RWPE1 (cell line): ENCODE data around the gene WDR45.

Experiments used
- CTCF ChIA-PET: fragments of 350-600 bp; sonication (Branson Sonifier 250); formaldehyde crosslinking; extraction: SDS; loops from one replicate; lab custom pipeline; 2021; lab: Yijun Ruan, JAX
- POLR2A ChIA-PET: fragments of 400-600 bp; formaldehyde crosslinking; extraction: SDS; loops from one replicate; lab custom pipeline; 2020; ENCODE audit warnings: antibody characterized with exemption; ENCODE audit not compliant: low non-redundant PET; lab: Yijun Ruan, JAX
- DNase-seq: peaks from one replicate; pipeline ENCODE4 v3.0.0; 2012; ENCODE audit warnings: low spot score
- H3K27ac ChIP-seq: fragments of 450-650 bp; 2 replicates; pipeline ENCODE4 v1.5.1; 2017
- CTCF ChIP-seq: fragments of 450-650 bp; conservative IDR thresholded peaks from 2 replicates; pipeline ENCODE4 v1.5.1; 2017; ENCODE audit warnings: low read depth, mild to moderate bottlenecking

Gene WDR45

GRCh38 chrX:49116716-49117115 is 37.0 kb upstream of the WDR45 start:
- ChIA-PET POLR2A (no interaction called here), CTCF (no interaction called here)
- no peak for DNase-seq
- TF ChIP-seq CTCF, result no peak
- H3K27ac ChIP-seq, result no peak overlapping the region

DNA sequence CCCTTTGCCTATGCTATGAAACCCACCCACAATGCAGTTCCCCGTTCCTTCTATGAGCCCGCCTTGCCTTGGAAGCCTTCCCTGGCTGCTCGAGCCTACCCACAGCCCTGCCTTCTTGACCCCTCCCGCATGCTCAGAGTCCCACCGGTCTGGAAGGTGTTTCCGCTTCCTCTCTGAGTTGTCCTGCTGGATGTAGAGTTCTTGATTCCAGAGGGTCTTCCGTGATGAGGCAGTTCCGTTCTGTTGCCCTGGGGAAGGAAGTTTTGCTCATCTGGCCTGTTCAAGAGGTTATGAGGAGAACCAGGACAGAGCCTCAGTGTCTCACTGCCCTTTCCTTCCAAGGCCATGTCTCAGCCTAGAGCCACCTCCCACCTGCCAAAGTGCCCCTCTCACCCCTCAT is 36.4 kb upstream of the WDR45 start:
- CTCF ChIA-PET, result no interaction called here
- TF ChIP-seq CTCF, result no peak
- H3K27ac ChIP-seq, result no peak overlapping the region
- no peak for DNase-seq
- POLR2A ChIA-PET, result no interaction called here

DNA sequence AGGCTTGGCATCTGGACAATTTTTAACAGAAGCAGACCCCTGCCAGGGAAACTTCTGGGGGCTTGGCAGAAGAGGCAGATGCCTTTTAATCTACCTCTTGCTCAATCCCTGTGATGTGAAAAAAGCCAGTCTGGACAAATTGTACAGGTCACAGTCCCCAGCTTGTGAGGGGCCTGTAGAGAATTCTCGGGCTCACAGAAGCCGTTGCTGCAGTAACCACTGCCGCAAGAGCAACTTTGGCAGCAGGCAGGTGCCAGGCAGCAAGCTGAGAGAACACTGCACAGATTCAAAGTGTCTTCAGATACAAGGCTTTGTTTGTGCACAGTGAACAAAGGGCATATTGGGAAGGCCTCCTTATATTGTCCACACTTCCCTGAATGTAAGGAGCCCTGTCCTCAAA is 32.1 kb upstream of the WDR45 start:
- TF ChIP-seq CTCF, result no peak
- H3K27ac ChIP-seq, result no peak overlapping the region
- CTCF ChIA-PET, result no interaction called here

GRCh38 chrX:49110417-49110816 is 30.7 kb upstream of the WDR45 start:
- ChIA-PET POLR2A (no interaction called here), CTCF (no interaction called here)
- no peak for TF ChIP-seq CTCF
- no peak for DNase-seq
- H3K27ac ChIP-seq, result no peak overlapping the region

More for the DNA sequence above, 32.1 kb upstream of the WDR45 start:
- DNase-seq, result no peak
- POLR2A ChIA-PET, result no interaction called here

DNA sequence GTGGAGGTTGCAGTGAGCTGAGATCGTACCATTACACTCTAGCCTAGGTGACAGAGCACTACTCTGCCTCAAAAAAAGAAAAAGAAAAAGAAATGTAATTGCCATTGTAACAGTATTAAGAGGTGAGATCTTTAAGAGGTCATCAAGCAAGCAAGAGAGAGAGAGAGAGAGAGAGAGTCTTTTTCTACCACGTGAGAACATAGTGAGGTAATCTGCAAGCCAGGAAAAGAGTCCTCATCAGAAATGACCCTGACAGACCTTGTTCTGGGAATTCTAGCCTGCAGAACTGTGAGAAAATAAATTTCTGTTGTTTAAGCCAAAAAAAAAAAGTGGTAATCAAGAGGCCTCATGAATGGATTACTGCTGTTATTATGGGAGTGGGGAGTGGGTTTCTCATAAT is 29.0 kb upstream of the WDR45 start:
- TF ChIP-seq CTCF, result no peak
- no peak overlapping the region for H3K27ac ChIP-seq
- no peak for DNase-seq
- POLR2A ChIA-PET, result no interaction called here
- CTCF ChIA-PET, result no interaction called here

- ChIA-PET POLR2A (no interaction called here), CTCF (interaction anchor here (0.6 kb wide), 1 partner anchor 152 kb away, joined by 3 read pairs; no protein-coding TSS in a partner anchor)
- H3K27ac ChIP-seq, result no peak overlapping the region
- TF ChIP-seq CTCF, result peak; percentile 21; the same call in 1 of the 2 replicates
- DNase-seq, result no peak
Measured at GRCh38 chrX:49106930-49107329, 27.2 kb upstream of the WDR45 start.

GRCh38 chrX:49106296-49106695 is 26.6 kb upstream of the WDR45 start:
- H3K27ac ChIP-seq, result no peak overlapping the region
- TF ChIP-seq CTCF, result no peak
- POLR2A ChIA-PET, result no interaction called here
- DNase-seq, result no peak
- CTCF ChIA-PET, result no interaction called here
